Activated CD8-positive, alpha-beta T cell treated with anti-CD3 and anti-CD28 coated beads for 36 hours (primary cell): ENCODE results near the gene SIL1. TPM values are rescaled to one million over a fixed set of nuclear protein-coding genes. Genes with fewer than 3 reads are reported as not detected.

Source experiments
- ATAC-seq: fragments of 200-7000 bp; cut with Tn5 transposase; one replicate; pipeline ENCODE4 v1.10.0; 2021; ENCODE audit warnings: mild to moderate bottlenecking, moderate library complexity
- CTCF ChIA-PET: fragments of 350-600 bp; sonication (Branson Sonifier 250); formaldehyde crosslinking; loops from one replicate; lab custom pipeline; 2021; ENCODE audit warnings: antibody characterized with exemption; lab: Charles Lee
- POLR2A ChIA-PET: fragments of 350-600 bp; sonication (Branson Sonifier 250); formaldehyde crosslinking; loops from one replicate; lab custom pipeline; 2021; ENCODE audit warnings: antibody characterized with exemption; lab: Charles Lee
- DNase-seq: peaks from one replicate; pipeline ENCODE4 v3.0.0-alpha.2; 2020
- H3K27ac Mint-ChIP-seq: one replicate; pipeline ENCODE4 v1.8.0; 2021; ENCODE audit warnings: mild to moderate bottlenecking, mixed read lengths
- H3K27me3 Mint-ChIP-seq: one replicate; pipeline ENCODE4 v1.8.0; 2021; ENCODE audit warnings: mixed read lengths
- H3K36me3 Mint-ChIP-seq: one replicate; pipeline ENCODE4 v1.8.0; 2021; ENCODE audit warnings: low read depth, mixed read lengths
- H3K4me1 Mint-ChIP-seq: one replicate; pipeline ENCODE4 v1.8.0; 2021; ENCODE audit warnings: low read depth, mixed read lengths
- H3K4me3 Mint-ChIP-seq: one replicate; pipeline ENCODE4 v1.8.0; 2021; ENCODE audit warnings: mild to moderate bottlenecking, moderate library complexity, mixed read lengths
- H3K9me3 Mint-ChIP-seq: one replicate; pipeline ENCODE4 v1.8.0; 2021; ENCODE audit warnings: mixed read lengths
- intact Hi-C: fragments of 100-400 bp; cut with micrococcal nuclease; formaldehyde crosslinking; loops from one replicate; pipeline ENCODE4 v1.10.0; 2022
- total RNA-seq, 2 experiments: library from RNA; stranded (reverse); gene quantifications; one replicate each; pipeline ENCODE4 v1.2.3, GENCODE V29; 2021
- TF ChIP-seq, protein P1 (sequence below): fragments of 200-600 bp; IDR thresholded peaks from one replicate; pipeline ENCODE4 v1.8.0; 2022; ENCODE audit warnings: antibody characterized with exemption, mild to moderate bottlenecking

SIL1 gene
- total RNA-seq, 2 experiments from 2014 or later: 27.6 to 32.3 TPM

DNA sequence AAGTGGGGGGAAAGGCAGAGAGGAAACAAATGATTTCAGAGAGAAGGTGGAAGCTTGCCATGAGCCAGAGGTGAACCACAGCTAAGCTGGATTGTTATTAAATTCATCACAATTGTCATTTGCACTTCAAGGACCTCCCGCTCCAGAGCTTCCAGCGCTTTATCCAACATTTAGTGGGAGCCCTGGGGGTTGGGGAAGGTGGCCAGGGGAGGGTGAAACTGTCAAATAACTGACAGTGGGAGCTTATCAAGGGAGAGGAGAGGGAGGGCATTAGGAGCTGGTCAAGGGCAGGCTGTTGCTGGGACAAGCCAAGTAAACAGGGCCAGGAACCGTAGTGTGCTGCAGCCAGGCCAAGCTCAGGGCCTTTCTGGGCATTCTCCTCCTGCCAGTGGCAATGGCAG, 71.5 kb downstream of the SIL1 start:
- ATAC-seq: no peak
- ChIA-PET POLR2A (no interaction called here), CTCF (no interaction called here)
- no peak for DNase-seq
- Mint-ChIP-seq H3K4me1 (no peaks in the 10 kb centered on the region), H3K4me3 (no peak overlapping the region), H3K27ac (no peak overlapping the region), H3K36me3 (peaks cover 5% of the 10 kb centered on the region), H3K27me3 (no peaks in the 10 kb centered on the region), H3K9me3 (no peaks in the 10 kb centered on the region)
- intact Hi-C loops: no loop called here
- TF ChIP-seq, protein P1, sequence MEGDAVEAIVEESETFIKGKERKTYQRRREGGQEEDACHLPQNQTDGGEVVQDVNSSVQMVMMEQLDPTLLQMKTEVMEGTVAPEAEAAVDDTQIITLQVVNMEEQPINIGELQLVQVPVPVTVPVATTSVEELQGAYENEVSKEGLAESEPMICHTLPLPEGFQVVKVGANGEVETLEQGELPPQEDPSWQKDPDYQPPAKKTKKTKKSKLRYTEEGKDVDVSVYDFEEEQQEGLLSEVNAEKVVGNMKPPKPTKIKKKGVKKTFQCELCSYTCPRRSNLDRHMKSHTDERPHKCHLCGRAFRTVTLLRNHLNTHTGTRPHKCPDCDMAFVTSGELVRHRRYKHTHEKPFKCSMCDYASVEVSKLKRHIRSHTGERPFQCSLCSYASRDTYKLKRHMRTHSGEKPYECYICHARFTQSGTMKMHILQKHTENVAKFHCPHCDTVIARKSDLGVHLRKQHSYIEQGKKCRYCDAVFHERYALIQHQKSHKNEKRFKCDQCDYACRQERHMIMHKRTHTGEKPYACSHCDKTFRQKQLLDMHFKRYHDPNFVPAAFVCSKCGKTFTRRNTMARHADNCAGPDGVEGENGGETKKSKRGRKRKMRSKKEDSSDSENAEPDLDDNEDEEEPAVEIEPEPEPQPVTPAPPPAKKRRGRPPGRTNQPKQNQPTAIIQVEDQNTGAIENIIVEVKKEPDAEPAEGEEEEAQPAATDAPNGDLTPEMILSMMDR: no peak

DNA sequence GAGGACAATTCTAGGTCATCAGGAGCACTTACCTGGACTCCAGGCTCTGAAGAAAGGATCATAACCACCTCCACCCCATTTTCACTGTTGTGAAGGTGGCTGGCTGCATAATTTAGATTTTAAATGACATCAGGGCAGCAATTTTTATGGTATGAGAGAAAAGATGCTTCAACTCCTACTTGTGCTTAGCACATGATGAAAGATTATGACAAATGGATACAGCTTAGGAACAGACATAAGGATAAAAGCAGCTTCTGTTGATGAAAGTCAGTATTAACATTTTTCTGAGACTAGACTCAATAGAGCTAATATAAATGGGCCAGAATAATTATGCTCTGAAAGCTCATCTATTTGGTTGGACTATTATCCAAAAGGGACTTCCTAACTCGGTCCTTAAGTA, 72.2 kb downstream of the SIL1 start:
- intact Hi-C loops: no loop called here
- TF ChIP-seq, protein P1: no peak
- H3K27me3 Mint-ChIP-seq: no peaks in the 10 kb centered on the region
- CTCF ChIA-PET: no interaction called here
- no peak overlapping the region for H3K27ac Mint-ChIP-seq
- no peak for DNase-seq
- ATAC-seq: no peak
- H3K36me3 Mint-ChIP-seq: peaks cover 5% of the 10 kb centered on the region
- H3K9me3 Mint-ChIP-seq: no peaks in the 10 kb centered on the region
- POLR2A ChIA-PET: no interaction called here
- H3K4me1 Mint-ChIP-seq: no peaks in the 10 kb centered on the region
- H3K4me3 Mint-ChIP-seq: no peak overlapping the region

DNA sequence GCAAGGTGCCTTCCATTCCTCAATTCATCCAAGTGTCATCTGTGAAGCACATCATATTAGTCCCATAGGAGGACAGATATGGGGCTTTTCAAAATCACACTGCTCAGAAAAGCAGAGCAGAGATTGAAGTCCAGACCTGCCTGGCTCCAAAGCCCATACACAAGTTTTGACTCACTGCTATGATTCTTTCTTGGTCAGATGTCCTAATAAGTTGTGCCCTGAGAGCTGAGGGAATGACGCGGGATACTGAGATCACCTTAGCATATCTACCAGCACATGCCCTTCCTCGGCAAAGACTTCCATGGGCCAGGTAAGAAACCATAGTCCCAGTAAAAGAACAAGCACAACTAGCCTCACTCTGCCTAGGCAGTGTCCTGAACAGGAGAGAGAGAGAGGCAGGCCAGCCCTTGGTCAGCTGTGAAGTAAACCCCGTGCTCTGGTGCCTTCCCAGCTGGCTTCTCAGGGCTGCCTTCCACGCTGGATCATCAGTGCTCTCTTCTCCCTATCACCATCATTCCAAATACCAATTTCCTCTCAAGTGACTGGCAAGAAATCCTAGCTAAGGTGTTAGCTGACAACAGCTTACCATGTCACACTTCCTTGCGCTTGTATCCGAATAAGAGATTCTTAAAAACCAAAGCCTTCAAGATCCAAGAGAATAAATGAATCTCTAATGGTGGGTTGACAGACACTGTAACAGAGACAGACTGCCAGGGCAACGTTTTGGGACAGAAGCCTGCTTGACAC, 73.2 kb downstream of the SIL1 start:
- DNase-seq: no peak
- TF ChIP-seq, protein P1: no peak
- Mint-ChIP-seq H3K36me3 (peaks cover 5% of the 10 kb centered on the region), H3K9me3 (no peaks in the 10 kb centered on the region), H3K27ac (no peak overlapping the region), H3K27me3 (no peaks in the 10 kb centered on the region), H3K4me1 (no peaks in the 10 kb centered on the region), H3K4me3 (no peak overlapping the region)
- intact Hi-C loops: no loop called here
- POLR2A ChIA-PET: interaction anchor here (0.6 to 0.7 kb wide), 2 partner anchors 179 to 182 kb away, joined by 3 read pairs; no protein-coding TSS in a partner anchor
- CTCF ChIA-PET: no interaction called here
- ATAC-seq: no peak

DNA sequence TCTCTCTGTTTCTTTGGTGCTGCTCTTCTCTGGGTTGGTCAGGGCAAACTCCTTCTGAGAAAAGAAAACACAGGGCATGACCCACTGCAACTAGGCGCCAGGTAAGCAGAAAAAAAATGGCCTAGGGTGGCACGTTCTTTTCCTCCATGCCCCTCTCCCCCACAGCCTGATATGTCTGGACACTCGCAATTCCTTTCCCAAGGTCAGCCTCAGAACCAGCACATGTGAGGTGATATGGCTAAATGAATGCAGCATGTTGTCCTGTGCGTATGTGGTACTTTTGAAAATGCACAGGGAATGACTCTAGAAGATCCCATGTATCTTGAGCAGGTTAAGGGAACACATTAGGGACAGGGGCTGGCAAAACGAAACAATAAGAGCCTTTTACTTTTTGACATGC, 77.0 kb downstream of the SIL1 start:
- Mint-ChIP-seq H3K4me1 (no peaks in the 10 kb centered on the region), H3K27me3 (no peaks in the 10 kb centered on the region), H3K9me3 (no peaks in the 10 kb centered on the region), H3K27ac (no peak overlapping the region), H3K4me3 (no peak overlapping the region), H3K36me3 (peaks cover 14% of the 10 kb centered on the region)
- DNase-seq: no peak
- no peak for ATAC-seq
- ChIA-PET POLR2A (no interaction called here), CTCF (no interaction called here)
- intact Hi-C loops: no loop called here
- TF ChIP-seq, protein P1: no peak

DNA sequence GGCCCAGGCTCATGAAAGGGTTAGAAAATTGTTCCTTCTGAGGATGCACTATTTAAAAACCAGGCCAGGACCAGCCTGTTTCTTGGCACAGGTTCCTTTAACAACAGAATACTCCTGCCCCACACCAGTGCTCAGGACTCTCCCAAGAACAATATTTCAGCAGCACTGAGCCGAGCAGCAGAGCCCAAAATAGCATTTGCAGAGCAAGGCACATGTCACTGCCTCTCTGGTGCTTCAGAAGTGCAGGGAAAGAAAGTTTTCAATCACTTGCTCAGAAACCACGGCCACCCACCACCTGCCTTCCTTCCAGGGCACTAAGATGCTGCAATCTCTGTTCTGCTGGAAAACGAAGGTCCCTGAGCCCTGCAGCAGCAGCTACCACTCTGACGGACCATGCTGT, 77.6 kb downstream of the SIL1 start:
- ATAC-seq: no peak
- POLR2A ChIA-PET: no interaction called here
- TF ChIP-seq, protein P1: no peak
- intact Hi-C loops: no loop called here
- H3K36me3 Mint-ChIP-seq: peaks cover 14% of the 10 kb centered on the region
- H3K4me3 Mint-ChIP-seq: no peak overlapping the region
- H3K27me3 Mint-ChIP-seq: no peaks in the 10 kb centered on the region
- H3K4me1 Mint-ChIP-seq: no peaks in the 10 kb centered on the region
- no peak for DNase-seq
- H3K27ac Mint-ChIP-seq: no peak overlapping the region
- CTCF ChIA-PET: no interaction called here
- H3K9me3 Mint-ChIP-seq: no peaks in the 10 kb centered on the region
